ENCODE results near the gene AP1G2.

GRCh38 chr14:23612354-23612732 lies 44.8 kb upstream of the AP1G2 start:
- TF ChIP-seq SPI1 (IDR thresholded peaks at IDR 0.05; ENCODE audit: low read depth, low read length) (no peak), POLR2A (IDR thresholded peaks at IDR 0.05; ENCODE audit: low read depth, low read length) (no peak), POLR2AphosphoS5 (IDR thresholded peaks at IDR 0.05; ENCODE audit: low read depth, low read length) (no peak), TAF1 (IDR thresholded peaks at IDR 0.05; ENCODE audit: low read depth, low read length) (no peak), POU2F2 (IDR thresholded peaks at IDR 0.05; ENCODE audit: low read depth, low read length) (no peak)

All from GM12891 (cell line).